OCI-LY1 (cell line): ENCODE results near the gene SSNA1.

Experiments
- CTCF ChIP-seq: fragments of 200-600 bp; sonication (generic), shearing (Covaris generic); IDR thresholded peaks from 2 replicates; pipeline ENCODE4 v1.5.1; 2017; ENCODE audit warnings: mild to moderate bottlenecking, antibody characterized with exemption, low read length, moderate library complexity, mixed read lengths
- EZH2 ChIP-seq: fragments of 200-600 bp; sonication (generic), shearing (Covaris generic); IDR thresholded peaks from 2 replicates; pipeline ENCODE4 v1.8.0; 2017; ENCODE audit warnings: borderline replicate concordance, mixed run types, mild to moderate bottlenecking, antibody characterized with exemption, low read length, moderate library complexity, mixed read lengths

GRCh38 chr9:137166380-137167229 is 21.9 kb upstream of the SSNA1 start:
- TF ChIP-seq CTCF (no peak), EZH2 (no peak)
